GM18499 (cell line): ENCODE measurements around the gene ERBB2.
A peak's percentile ranks its signal among the peaks of the same experiment; 100 is the strongest.

Experiments
- ATAC-seq: cut with Tn5 transposase; IDR thresholded peaks from one replicate; pipeline ENCODE4 v1.9.1; 2021; ENCODE audit warnings: moderate number of reproducible peaks; ENCODE audit not compliant: insufficient read depth, unreplicated experiment

The ERBB2 gene

GRCh38 chr17:39777534-39778365, 77.9 kb downstream of the ERBB2 start:
- ATAC-seq, result peak; percentile 45
